Measurements from ENCODE around the gene MAN1C1.

- TF ChIP-seq EZH2phosphoT487 (IDR thresholded peaks at IDR 0.05; ENCODE audit: borderline replicate concordance, low read depth) (no peak), RAD21 (IDR thresholded peaks at IDR 0.05; ENCODE audit: low read length) (no peak), TAF1 (IDR thresholded peaks at IDR 0.05; ENCODE audit: borderline replicate concordance, low read depth, low read length) (no peak), TCF12 (IDR thresholded peaks at IDR 0.05) (no peak), RCOR1 (IDR thresholded peaks at IDR 0.05; ENCODE audit: low read length) (no peak)
- TF ChIP-seq, protein P1, sequence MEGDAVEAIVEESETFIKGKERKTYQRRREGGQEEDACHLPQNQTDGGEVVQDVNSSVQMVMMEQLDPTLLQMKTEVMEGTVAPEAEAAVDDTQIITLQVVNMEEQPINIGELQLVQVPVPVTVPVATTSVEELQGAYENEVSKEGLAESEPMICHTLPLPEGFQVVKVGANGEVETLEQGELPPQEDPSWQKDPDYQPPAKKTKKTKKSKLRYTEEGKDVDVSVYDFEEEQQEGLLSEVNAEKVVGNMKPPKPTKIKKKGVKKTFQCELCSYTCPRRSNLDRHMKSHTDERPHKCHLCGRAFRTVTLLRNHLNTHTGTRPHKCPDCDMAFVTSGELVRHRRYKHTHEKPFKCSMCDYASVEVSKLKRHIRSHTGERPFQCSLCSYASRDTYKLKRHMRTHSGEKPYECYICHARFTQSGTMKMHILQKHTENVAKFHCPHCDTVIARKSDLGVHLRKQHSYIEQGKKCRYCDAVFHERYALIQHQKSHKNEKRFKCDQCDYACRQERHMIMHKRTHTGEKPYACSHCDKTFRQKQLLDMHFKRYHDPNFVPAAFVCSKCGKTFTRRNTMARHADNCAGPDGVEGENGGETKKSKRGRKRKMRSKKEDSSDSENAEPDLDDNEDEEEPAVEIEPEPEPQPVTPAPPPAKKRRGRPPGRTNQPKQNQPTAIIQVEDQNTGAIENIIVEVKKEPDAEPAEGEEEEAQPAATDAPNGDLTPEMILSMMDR (IDR thresholded peaks at IDR 0.05): no peak
- TF ChIP-seq, protein P2, sequence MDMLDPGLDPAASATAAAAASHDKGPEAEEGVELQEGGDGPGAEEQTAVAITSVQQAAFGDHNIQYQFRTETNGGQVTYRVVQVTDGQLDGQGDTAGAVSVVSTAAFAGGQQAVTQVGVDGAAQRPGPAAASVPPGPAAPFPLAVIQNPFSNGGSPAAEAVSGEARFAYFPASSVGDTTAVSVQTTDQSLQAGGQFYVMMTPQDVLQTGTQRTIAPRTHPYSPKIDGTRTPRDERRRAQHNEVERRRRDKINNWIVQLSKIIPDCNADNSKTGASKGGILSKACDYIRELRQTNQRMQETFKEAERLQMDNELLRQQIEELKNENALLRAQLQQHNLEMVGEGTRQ (IDR thresholded peaks at IDR 0.05; ENCODE audit: borderline replicate concordance, low read depth, low read length): no peak
Measured at GRCh38 chr1:25826571-25826970, 210.0 kb downstream of the MAN1C1 start.
